ENCODE measurements around the gene FAM120B.

The FAM120B gene

DNA sequence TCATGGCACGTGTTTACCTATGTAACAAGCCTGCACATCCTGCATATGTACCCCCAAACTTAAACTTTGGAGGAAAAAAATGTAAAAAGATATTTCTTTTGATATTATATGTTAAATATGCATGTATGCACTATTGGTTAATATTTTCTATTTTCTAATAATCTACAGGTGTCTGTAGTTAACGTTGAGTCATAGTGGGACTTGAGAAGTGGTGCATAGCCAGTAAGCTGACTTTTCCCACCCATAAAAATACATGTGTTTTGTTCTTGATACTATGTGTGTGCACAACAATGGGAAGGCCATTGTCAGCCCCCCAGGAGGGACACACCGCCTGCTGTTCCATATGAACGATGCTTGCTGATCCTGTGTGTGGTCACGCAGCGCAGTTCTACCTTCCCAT is 49.1 kb downstream of the FAM120B start:
- Histone ChIP-seq H3K27ac (ENCODE audit: low read depth, low read length) (no peak overlapping the region), H3K4me2 (ENCODE audit: low read length) (no peak overlapping the region), H3K4me3 (ENCODE audit: low read length) (no peak overlapping the region), H3F3A (ENCODE audit: control insufficient read depth, insufficient read depth) (no peaks in the 10 kb centered on the region), H3K27me3 (ENCODE audit: control insufficient read depth, low read length) (no peaks in the 10 kb centered on the region), H3K79me2 (ENCODE audit: control insufficient read depth, low read length) (no peaks in the 10 kb centered on the region), H4K20me1 (ENCODE audit: control insufficient read depth, insufficient read depth, low read depth, low read length) (no peaks in the 10 kb centered on the region), H3K4me1 (ENCODE audit: control insufficient read depth, low read length) (no peaks in the 10 kb centered on the region), H3K36me3 (ENCODE audit: control insufficient read depth, low read length) (peaks cover 44% of the 10 kb centered on the region), H3K9me3 (ENCODE audit: control insufficient read depth, insufficient read depth, low read length) (peaks cover 11% of the 10 kb centered on the region; the same call in 1 of the 2 replicates), H3K9me2 (replicated peaks; ENCODE audit: control insufficient read depth, low read length) (no peaks in the 10 kb centered on the region)
- TF ChIP-seq, protein P1, sequence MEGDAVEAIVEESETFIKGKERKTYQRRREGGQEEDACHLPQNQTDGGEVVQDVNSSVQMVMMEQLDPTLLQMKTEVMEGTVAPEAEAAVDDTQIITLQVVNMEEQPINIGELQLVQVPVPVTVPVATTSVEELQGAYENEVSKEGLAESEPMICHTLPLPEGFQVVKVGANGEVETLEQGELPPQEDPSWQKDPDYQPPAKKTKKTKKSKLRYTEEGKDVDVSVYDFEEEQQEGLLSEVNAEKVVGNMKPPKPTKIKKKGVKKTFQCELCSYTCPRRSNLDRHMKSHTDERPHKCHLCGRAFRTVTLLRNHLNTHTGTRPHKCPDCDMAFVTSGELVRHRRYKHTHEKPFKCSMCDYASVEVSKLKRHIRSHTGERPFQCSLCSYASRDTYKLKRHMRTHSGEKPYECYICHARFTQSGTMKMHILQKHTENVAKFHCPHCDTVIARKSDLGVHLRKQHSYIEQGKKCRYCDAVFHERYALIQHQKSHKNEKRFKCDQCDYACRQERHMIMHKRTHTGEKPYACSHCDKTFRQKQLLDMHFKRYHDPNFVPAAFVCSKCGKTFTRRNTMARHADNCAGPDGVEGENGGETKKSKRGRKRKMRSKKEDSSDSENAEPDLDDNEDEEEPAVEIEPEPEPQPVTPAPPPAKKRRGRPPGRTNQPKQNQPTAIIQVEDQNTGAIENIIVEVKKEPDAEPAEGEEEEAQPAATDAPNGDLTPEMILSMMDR (IDR thresholded peaks at IDR 0.05; ENCODE audit: low read depth, low read length, poor library complexity, severe bottlenecking) = no peak
- TF ChIP-seq EZH2phosphoT487 (IDR thresholded peaks at IDR 0.05; ENCODE audit: borderline replicate concordance, low read length) = no peak

DNA sequence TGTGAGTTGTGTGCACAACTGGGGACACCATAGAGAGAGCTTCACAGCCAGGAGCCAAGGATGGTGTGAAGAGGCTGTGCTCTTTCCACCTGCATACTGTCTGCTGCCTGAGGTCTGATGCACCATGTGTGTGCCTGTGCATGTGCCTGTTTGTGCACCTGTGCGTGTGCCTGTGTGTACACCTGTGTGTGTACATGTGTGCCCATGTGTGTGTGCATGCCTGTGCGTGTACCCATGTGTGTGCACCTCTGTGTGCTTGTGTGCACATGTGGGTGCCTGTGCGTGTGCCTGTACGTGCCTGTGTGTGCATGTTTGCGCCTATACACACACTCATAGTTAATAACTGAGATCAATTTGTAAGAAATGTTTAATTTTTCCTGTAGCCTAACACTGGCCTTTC is 51.3 kb downstream of the FAM120B start:
- no peaks in the 10 kb centered on the region for H4K20me1 ChIP-seq (ENCODE audit: control insufficient read depth, insufficient read depth, low read depth, low read length)
- no peaks in the 10 kb centered on the region for H3F3A ChIP-seq (ENCODE audit: control insufficient read depth, insufficient read depth)
- no peaks in the 10 kb centered on the region for H3K27me3 ChIP-seq (ENCODE audit: control insufficient read depth, low read length)
- TF ChIP-seq EZH2phosphoT487 (IDR thresholded peaks at IDR 0.05; ENCODE audit: borderline replicate concordance, low read length) = no peak
- no peak overlapping the region for H3K27ac ChIP-seq (ENCODE audit: low read depth, low read length)
- H3K4me2 ChIP-seq (ENCODE audit: low read length) = no peak overlapping the region
- H3K4me3 ChIP-seq (ENCODE audit: low read length) = no peak overlapping the region
- peaks cover 39% of the 10 kb centered on the region for H3K36me3 ChIP-seq (ENCODE audit: control insufficient read depth, low read length)
- no peaks in the 10 kb centered on the region for H3K9me2 ChIP-seq (replicated peaks; ENCODE audit: control insufficient read depth, low read length)
- no peaks in the 10 kb centered on the region for H3K79me2 ChIP-seq (ENCODE audit: control insufficient read depth, low read length)
- H3K9me3 ChIP-seq (ENCODE audit: control insufficient read depth, insufficient read depth, low read length) = no peaks in the 10 kb centered on the region
- H3K4me1 ChIP-seq (ENCODE audit: control insufficient read depth, low read length) = no peaks in the 10 kb centered on the region

DNA sequence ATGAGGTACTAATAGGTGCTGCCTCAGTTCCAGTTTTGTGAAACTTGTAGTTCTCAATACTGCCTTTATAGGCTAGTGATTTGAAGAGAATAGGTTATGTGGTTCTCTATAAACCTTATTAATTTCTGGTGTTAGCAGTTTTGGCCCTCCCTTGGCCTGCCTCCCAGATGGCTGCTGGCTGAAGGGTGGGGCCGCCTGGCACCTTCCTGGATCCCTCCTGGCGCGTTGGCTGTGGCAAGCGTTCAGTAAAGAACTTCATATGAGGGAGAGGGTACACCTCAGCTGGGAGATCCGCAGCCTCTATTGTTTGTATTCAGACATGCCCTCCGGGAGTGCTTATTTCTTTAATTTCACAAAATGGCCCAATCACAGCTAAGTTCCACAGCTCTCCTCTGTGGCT is 51.9 kb downstream of the FAM120B start:
- Histone ChIP-seq H4K20me1 (ENCODE audit: control insufficient read depth, insufficient read depth, low read depth, low read length) (no peaks in the 10 kb centered on the region), H3K4me2 (ENCODE audit: low read length) (no peak overlapping the region), H3F3A (ENCODE audit: control insufficient read depth, insufficient read depth) (no peaks in the 10 kb centered on the region), H3K4me1 (ENCODE audit: control insufficient read depth, low read length) (no peaks in the 10 kb centered on the region), H3K27me3 (ENCODE audit: control insufficient read depth, low read length) (no peaks in the 10 kb centered on the region), H3K9me3 (ENCODE audit: control insufficient read depth, insufficient read depth, low read length) (no peaks in the 10 kb centered on the region), H3K79me2 (ENCODE audit: control insufficient read depth, low read length) (no peaks in the 10 kb centered on the region), H3K27ac (ENCODE audit: low read depth, low read length) (no peak overlapping the region), H3K9me2 (replicated peaks; ENCODE audit: control insufficient read depth, low read length) (no peaks in the 10 kb centered on the region), H3K36me3 (ENCODE audit: control insufficient read depth, low read length) (peaks cover 39% of the 10 kb centered on the region), H3K4me3 (ENCODE audit: low read length) (no peak overlapping the region)
- TF ChIP-seq, protein P1 (IDR thresholded peaks at IDR 0.05; ENCODE audit: low read depth, low read length, poor library complexity, severe bottlenecking) = no peak
- no peak for TF ChIP-seq EZH2phosphoT487 (IDR thresholded peaks at IDR 0.05; ENCODE audit: borderline replicate concordance, low read length)

DNA sequence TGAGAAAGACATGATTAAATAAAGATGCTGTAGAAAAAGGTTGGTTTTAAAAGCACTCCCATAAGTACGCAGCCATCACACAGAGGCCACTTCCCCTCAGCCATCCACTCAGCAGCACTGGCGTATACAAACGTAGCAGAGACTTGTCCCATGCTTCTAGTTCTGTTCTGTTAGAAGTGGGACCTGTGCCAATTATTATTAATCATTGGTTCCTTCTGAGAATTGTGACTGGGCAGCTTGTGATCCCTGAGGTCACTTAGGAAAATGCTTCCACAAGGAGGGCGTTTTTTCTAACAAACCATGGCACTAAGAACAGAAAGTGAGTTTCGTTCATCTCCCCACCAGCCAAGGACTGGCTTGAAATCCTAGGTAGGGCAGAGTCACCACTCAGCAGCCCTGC is 53.9 kb downstream of the FAM120B start:
- Histone ChIP-seq H3K79me2 (ENCODE audit: control insufficient read depth, low read length) (no peaks in the 10 kb centered on the region), H3K27me3 (ENCODE audit: control insufficient read depth, low read length) (no peaks in the 10 kb centered on the region), H3K36me3 (ENCODE audit: control insufficient read depth, low read length) (peaks cover 39% of the 10 kb centered on the region), H3K4me3 (ENCODE audit: low read length) (no peak overlapping the region), H3K27ac (ENCODE audit: low read depth, low read length) (no peak overlapping the region), H3K9me2 (replicated peaks; ENCODE audit: control insufficient read depth, low read length) (no peaks in the 10 kb centered on the region), H3K9me3 (ENCODE audit: control insufficient read depth, insufficient read depth, low read length) (no peaks in the 10 kb centered on the region), H3F3A (ENCODE audit: control insufficient read depth, insufficient read depth) (no peaks in the 10 kb centered on the region), H4K20me1 (ENCODE audit: control insufficient read depth, insufficient read depth, low read depth, low read length) (no peaks in the 10 kb centered on the region), H3K4me2 (ENCODE audit: low read length) (no peak overlapping the region), H3K4me1 (ENCODE audit: control insufficient read depth, low read length) (no peaks in the 10 kb centered on the region)
- TF ChIP-seq, protein P1 (IDR thresholded peaks at IDR 0.05; ENCODE audit: low read depth, low read length, poor library complexity, severe bottlenecking) = no peak
- TF ChIP-seq EZH2phosphoT487 (IDR thresholded peaks at IDR 0.05; ENCODE audit: borderline replicate concordance, low read length) = no peak
